Endothelial cell of umbilical vein (primary cell): ENCODE data around the gene IFNA7.

Experiments used
- EZH2 ChIP-seq: IDR thresholded peaks from 2 replicates; pipeline ENCODE4 v1.6.1; 2012; ENCODE audit warnings: borderline replicate concordance, low read depth, mild to moderate bottlenecking, moderate library complexity, low read length, inconsistent platforms; ENCODE audit not compliant: severe bottlenecking
- MAX ChIP-seq: IDR thresholded peaks from 2 replicates; pipeline ENCODE4 v1.6.1; 2011; ENCODE audit not compliant: insufficient read depth, insufficient read length
- MYC ChIP-seq: IDR thresholded peaks from one replicate; pipeline ENCODE4 v1.6.1; 2011; ENCODE audit warnings: mild to moderate bottlenecking, low read depth, low read length
- POLR2A ChIP-seq: IDR thresholded peaks from 2 replicates; pipeline ENCODE4 v1.6.1; 2012; ENCODE audit warnings: low read depth, mild to moderate bottlenecking, control low read depth, low read length
- POLR2AphosphoS5 ChIP-seq: IDR thresholded peaks from 2 replicates; pipeline ENCODE4 v1.6.1; 2012; ENCODE audit warnings: low read depth, mild to moderate bottlenecking, control low read depth, low read length, moderate library complexity; ENCODE audit not compliant: insufficient read depth
- TF ChIP-seq, protein P1 (sequence below), 2 donors: IDR thresholded peaks; 1 replicate in 1 of 2; 2 replicates in 1 of 2; pipeline ENCODE4 v1.5.1; 2011; ENCODE audit warnings: low read length in 2 of 2, mild to moderate bottlenecking in 2 of 2, moderate library complexity in 2 of 2, control low read depth in 1 of 2, inconsistent platforms in 1 of 2, low read depth in 1 of 2; ENCODE audit not compliant: insufficient read depth in 1 of 2; ENCODE audit errors: extremely low read depth in 1 of 2

DNA sequence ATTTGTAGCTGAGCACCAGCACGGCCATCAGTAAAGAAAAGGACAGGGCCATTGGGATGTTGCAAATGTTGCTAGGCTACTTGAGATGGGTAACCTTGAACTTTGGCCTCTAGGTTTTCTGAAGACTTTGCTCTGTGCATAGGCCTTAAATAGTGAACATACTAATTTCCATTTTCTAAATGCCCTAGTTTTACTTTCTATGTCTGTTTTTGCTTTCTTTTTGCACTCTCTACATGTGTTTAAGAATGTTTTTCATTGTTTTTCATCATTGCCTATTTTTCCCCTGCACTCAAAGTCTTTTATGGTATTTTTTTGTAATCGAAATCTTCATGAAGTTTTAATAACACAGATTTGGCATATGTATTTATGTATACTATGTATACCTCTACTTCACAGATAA, 26.1 kb upstream of the IFNA7 start, which contains the start of gene IFNA17:
- no peak for TF ChIP-seq MAX
- TF ChIP-seq, protein P1, sequence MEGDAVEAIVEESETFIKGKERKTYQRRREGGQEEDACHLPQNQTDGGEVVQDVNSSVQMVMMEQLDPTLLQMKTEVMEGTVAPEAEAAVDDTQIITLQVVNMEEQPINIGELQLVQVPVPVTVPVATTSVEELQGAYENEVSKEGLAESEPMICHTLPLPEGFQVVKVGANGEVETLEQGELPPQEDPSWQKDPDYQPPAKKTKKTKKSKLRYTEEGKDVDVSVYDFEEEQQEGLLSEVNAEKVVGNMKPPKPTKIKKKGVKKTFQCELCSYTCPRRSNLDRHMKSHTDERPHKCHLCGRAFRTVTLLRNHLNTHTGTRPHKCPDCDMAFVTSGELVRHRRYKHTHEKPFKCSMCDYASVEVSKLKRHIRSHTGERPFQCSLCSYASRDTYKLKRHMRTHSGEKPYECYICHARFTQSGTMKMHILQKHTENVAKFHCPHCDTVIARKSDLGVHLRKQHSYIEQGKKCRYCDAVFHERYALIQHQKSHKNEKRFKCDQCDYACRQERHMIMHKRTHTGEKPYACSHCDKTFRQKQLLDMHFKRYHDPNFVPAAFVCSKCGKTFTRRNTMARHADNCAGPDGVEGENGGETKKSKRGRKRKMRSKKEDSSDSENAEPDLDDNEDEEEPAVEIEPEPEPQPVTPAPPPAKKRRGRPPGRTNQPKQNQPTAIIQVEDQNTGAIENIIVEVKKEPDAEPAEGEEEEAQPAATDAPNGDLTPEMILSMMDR (IDR thresholded peaks at IDR 0.05; ENCODE audit: extremely low read depth in 1 of 2, insufficient read depth in 1 of 2, low read depth in 1 of 2, low read length in 2 of 2): no peak
- no peak for TF ChIP-seq POLR2AphosphoS5
- no peak for TF ChIP-seq POLR2A
- TF ChIP-seq MYC: no peak
- TF ChIP-seq EZH2: no peak
